ENCODE results near the gene PPME1.

PPME1 gene

DNA sequence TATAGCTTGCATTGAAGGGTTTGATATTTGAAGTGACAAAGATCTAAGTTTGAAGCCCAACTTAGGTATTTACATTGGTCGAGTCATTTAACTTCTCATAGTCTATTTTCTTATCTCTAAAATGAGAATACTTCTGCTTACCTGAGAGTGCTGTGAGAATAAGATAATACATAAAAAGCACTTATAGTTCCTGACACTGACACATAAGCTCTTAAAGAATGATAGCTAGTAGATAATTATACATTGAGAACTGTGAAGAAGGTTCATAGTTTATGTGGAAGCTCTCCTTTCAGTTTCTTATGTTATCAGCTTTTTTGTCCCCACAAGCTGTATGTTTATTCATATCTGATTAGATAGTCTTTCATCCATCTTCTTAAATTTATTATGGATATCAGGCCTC, 4.8 kb downstream of the PPME1 start:
- no peaks in the 10 kb centered on the region for H3K27me3 ChIP-seq (ENCODE audit: insufficient read depth, low read length)
- no peak overlapping the region for H3K4me3 ChIP-seq (ENCODE audit: low read depth, low read length, poor library complexity, severe bottlenecking)
- H3K4me2 ChIP-seq (ENCODE audit: low read length) = no peak overlapping the region
- peaks cover 15% of the 10 kb centered on the region; the same call in 1 of the 2 replicates for H3K36me3 ChIP-seq (ENCODE audit: insufficient read depth, low read length)
- H3K79me2 ChIP-seq (ENCODE audit: insufficient read depth, low read length) = peaks cover 32% of the 10 kb centered on the region
- H3K9me3 ChIP-seq (ENCODE audit: low read length) = no peaks in the 10 kb centered on the region
- H2AFZ ChIP-seq (ENCODE audit: low read length) = no peak overlapping the region
- TF ChIP-seq, protein P1, sequence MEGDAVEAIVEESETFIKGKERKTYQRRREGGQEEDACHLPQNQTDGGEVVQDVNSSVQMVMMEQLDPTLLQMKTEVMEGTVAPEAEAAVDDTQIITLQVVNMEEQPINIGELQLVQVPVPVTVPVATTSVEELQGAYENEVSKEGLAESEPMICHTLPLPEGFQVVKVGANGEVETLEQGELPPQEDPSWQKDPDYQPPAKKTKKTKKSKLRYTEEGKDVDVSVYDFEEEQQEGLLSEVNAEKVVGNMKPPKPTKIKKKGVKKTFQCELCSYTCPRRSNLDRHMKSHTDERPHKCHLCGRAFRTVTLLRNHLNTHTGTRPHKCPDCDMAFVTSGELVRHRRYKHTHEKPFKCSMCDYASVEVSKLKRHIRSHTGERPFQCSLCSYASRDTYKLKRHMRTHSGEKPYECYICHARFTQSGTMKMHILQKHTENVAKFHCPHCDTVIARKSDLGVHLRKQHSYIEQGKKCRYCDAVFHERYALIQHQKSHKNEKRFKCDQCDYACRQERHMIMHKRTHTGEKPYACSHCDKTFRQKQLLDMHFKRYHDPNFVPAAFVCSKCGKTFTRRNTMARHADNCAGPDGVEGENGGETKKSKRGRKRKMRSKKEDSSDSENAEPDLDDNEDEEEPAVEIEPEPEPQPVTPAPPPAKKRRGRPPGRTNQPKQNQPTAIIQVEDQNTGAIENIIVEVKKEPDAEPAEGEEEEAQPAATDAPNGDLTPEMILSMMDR (IDR thresholded peaks at IDR 0.05; ENCODE audit: low read length) = no peak
- no peak for TF ChIP-seq EZH2 (IDR thresholded peaks at IDR 0.05; ENCODE audit: borderline replicate concordance, low read length)
- no peak overlapping the region for H3K9ac ChIP-seq (ENCODE audit: low read length)
- no peak overlapping the region for H3K27ac ChIP-seq (ENCODE audit: low read depth, low read length, poor library complexity, severe bottlenecking)
- no peaks in the 10 kb centered on the region for H4K20me1 ChIP-seq (ENCODE audit: insufficient read depth, low read length)
- H3F3A ChIP-seq (ENCODE audit: insufficient read depth, low read length) = no peaks in the 10 kb centered on the region
- H3K4me1 ChIP-seq (ENCODE audit: insufficient read depth, low read length, severe bottlenecking) = peaks cover 23% of the 10 kb centered on the region
- H3K9me2 ChIP-seq (ENCODE audit: low read depth, low read length) = no peaks in the 10 kb centered on the region

DNA sequence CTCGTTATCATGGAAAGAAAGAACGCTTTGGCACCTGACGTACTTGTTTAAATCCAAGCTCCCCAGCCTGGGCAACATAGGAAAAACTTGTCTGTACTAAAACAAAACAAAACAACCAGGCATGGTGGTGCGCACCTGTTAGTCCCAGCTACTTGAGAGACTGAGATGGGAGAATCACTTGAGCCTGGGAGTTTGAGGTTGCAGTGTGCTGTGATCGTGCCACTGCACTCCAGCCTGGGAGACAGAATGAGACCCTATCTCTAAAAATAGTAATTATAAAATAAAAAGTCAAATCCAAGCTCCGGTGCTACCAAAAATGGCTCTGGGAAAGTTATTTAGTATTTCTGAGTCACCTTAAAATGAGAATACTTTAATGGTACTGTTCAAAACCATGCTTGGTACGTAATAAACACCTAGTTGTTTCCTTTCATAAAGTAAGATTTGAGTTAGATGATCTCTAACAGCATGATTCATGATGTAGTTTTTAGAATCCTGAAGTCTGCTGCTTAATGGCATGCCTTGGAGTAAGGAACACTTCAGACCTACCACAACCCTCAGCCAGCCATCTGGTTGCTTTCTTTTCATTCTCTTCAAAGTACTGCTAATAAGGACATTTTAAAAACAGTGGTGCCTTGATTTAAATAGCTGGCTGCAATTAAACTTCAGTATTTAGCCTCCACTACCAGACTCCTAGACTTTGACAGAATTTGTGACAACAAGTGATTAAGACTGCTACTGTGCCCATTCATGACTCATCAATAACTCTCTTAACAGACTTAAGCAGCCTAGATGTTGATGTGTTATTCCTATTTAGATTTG, 8.4 kb downstream of the PPME1 start:
- peaks cover 3% of the 10 kb centered on the region for H3K4me1 ChIP-seq (ENCODE audit: insufficient read depth, low read length, severe bottlenecking)
- H3K9me3 ChIP-seq (ENCODE audit: low read length) = no peaks in the 10 kb centered on the region
- no peak overlapping the region for H3K9ac ChIP-seq (ENCODE audit: low read length)
- peaks cover 16% of the 10 kb centered on the region; the same call in 1 of the 2 replicates for H3K79me2 ChIP-seq (ENCODE audit: insufficient read depth, low read length)
- no peak overlapping the region for H3K4me3 ChIP-seq (ENCODE audit: low read depth, low read length, poor library complexity, severe bottlenecking)
- H3K27me3 ChIP-seq (ENCODE audit: insufficient read depth, low read length) = no peaks in the 10 kb centered on the region
- peaks cover 5% of the 10 kb centered on the region; the same call in 1 of the 2 replicates for H3K36me3 ChIP-seq (ENCODE audit: insufficient read depth, low read length)
- H2AFZ ChIP-seq (ENCODE audit: low read length) = no peak overlapping the region
- no peaks in the 10 kb centered on the region for H4K20me1 ChIP-seq (ENCODE audit: insufficient read depth, low read length)
- H3K9me2 ChIP-seq (ENCODE audit: low read depth, low read length) = no peaks in the 10 kb centered on the region
- H3K27ac ChIP-seq (ENCODE audit: low read depth, low read length, poor library complexity, severe bottlenecking) = no peak overlapping the region
- H3K4me2 ChIP-seq (ENCODE audit: low read length) = no peak overlapping the region
- TF ChIP-seq, protein P1 (IDR thresholded peaks at IDR 0.05; ENCODE audit: low read length) = no peak
- no peak for TF ChIP-seq EZH2 (IDR thresholded peaks at IDR 0.05; ENCODE audit: borderline replicate concordance, low read length)
- H3F3A ChIP-seq (ENCODE audit: insufficient read depth, low read length) = no peaks in the 10 kb centered on the region

DNA sequence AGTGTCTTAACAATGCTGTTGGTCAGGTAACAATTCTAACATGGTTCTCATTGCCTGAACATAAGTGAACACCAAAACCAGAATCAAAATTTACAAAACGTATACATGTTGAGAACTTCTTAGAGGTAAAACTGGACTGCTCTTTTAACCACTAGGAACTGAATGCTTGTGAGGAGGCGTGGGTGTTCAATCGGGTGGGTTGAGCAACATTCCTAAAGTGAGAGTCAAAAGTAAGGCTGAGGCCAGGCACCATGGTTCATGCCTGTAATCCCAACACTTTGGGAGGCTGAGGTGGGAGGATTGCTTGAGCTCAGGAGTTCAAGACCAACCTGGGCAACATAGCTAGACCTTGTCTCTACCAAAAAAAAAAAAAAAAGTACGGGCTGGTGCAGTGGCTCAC, 11.5 kb downstream of the PPME1 start:
- no peak overlapping the region for H3K4me3 ChIP-seq (ENCODE audit: low read depth, low read length, poor library complexity, severe bottlenecking)
- no peak overlapping the region for H3K27ac ChIP-seq (ENCODE audit: low read depth, low read length, poor library complexity, severe bottlenecking)
- no peaks in the 10 kb centered on the region for H3K9me3 ChIP-seq (ENCODE audit: low read length)
- no peaks in the 10 kb centered on the region for H4K20me1 ChIP-seq (ENCODE audit: insufficient read depth, low read length)
- peaks cover 21% of the 10 kb centered on the region for H3K79me2 ChIP-seq (ENCODE audit: insufficient read depth, low read length)
- H3K9me2 ChIP-seq (ENCODE audit: low read depth, low read length) = no peaks in the 10 kb centered on the region
- H3K4me2 ChIP-seq (ENCODE audit: low read length) = no peak overlapping the region
- no peak overlapping the region for H3K9ac ChIP-seq (ENCODE audit: low read length)
- H3F3A ChIP-seq (ENCODE audit: insufficient read depth, low read length) = no peaks in the 10 kb centered on the region
- no peak overlapping the region for H2AFZ ChIP-seq (ENCODE audit: low read length)
- peaks cover 14% of the 10 kb centered on the region for H3K4me1 ChIP-seq (ENCODE audit: insufficient read depth, low read length, severe bottlenecking)
- peaks cover 6% of the 10 kb centered on the region for H3K36me3 ChIP-seq (ENCODE audit: insufficient read depth, low read length)
- TF ChIP-seq, protein P1 (IDR thresholded peaks at IDR 0.05; ENCODE audit: low read length) = no peak
- no peak for TF ChIP-seq EZH2 (IDR thresholded peaks at IDR 0.05; ENCODE audit: borderline replicate concordance, low read length)
- no peaks in the 10 kb centered on the region for H3K27me3 ChIP-seq (ENCODE audit: insufficient read depth, low read length)
